Esophagus muscularis mucosa (tissue), 3 donors: ENCODE measurements around the gene CCDC3.

Source experiments
- CTCF ChIP-seq, 3 experiments: fragments of 200-600 bp in 2 of 3; fragments of 450-650 bp in 1 of 3; sonication (generic) in 2 of 3; IDR thresholded peaks; one replicate each; pipeline ENCODE4 v1.5.1; 2017 to 2019; ENCODE audit warnings: antibody characterized with exemption in 3 of 3, mild to moderate bottlenecking in 2 of 3, moderate library complexity in 1 of 3
- POLR2A ChIP-seq: fragments of 450-650 bp; IDR thresholded peaks from one replicate; pipeline ENCODE4 v1.6.1; 2017; ENCODE audit warnings: antibody characterized with exemption, moderate library complexity, mild to moderate bottlenecking, low read depth
- POLR2AphosphoS5 ChIP-seq, 2 donors: sonication (generic); formaldehyde crosslinking; IDR thresholded peaks; one replicate each; pipeline ENCODE4 v1.6.1; 2017; ENCODE audit warnings: antibody characterized with exemption in 2 of 2

DNA sequence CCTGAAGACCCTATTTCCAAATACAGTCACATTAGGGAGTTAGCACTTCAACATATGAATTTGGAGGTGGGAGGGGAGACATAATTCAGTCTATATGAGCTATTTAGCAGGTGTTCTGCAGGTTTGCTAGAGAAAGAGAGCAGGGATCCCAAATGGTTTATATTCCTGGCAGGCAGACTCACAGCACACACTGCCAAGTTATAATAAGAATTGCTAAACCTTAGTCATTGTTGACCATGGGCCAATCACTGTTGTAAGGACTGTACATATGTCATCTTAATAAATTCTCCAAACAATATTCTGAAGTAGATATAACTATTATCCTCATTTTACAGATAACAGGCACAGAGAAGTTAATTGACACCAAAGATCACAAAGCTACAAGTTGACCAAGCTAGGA lies 1.5 kb upstream of the CCDC3 start:
- no peak for TF ChIP-seq CTCF (IDR thresholded peaks at IDR 0.05)
- no peak for TF ChIP-seq POLR2AphosphoS5 (IDR thresholded peaks at IDR 0.05)
- no peak for TF ChIP-seq POLR2A
